CD4-positive, alpha-beta T cell (primary cell): ENCODE results near the gene EPOP. TPM values are rescaled to one million over a fixed set of nuclear protein-coding genes. Genes with fewer than 3 reads are reported as not detected.

Experiments used
- ATAC-seq: fragments of 200-7000 bp; cut with Tn5 transposase; one replicate; pipeline ENCODE4 v1.10.0; 2022; ENCODE audit warnings: mild to moderate bottlenecking; ENCODE audit not compliant: poor library complexity
- CTCF ChIA-PET: fragments of 350-600 bp; sonication (Branson Sonifier 250); formaldehyde crosslinking; loops from one replicate; lab custom pipeline; 2021; ENCODE audit warnings: antibody characterized with exemption, inconsistent platforms; lab: Charles Lee
- POLR2A ChIA-PET: fragments of 350-600 bp; sonication (Branson Sonifier 250); formaldehyde crosslinking; loops from one replicate; lab custom pipeline; 2021; ENCODE audit warnings: antibody characterized with exemption, inconsistent platforms; lab: Charles Lee
- DNase-seq, 14 experiments: peaks; one replicate each; pipeline ENCODE4 v3.0.0-alpha.2; 2013 to 2020; ENCODE audit warnings: mixed read lengths in 2 of 14
- H3K27ac ChIP-seq, 2 donors: one replicate each; pipeline versions ENCODE4 v1.5.1 to v1.7.0; 2013; ENCODE audit warnings: low read length in 2 of 2, low read depth in 1 of 2, mild to moderate bottlenecking in 1 of 2
- H3K27me3 ChIP-seq, 2 experiments: 1 replicate in 1 of 2; 2 replicates in 1 of 2; pipeline versions ENCODE4 v1.6.1 to v1.7.0; 2013; ENCODE audit warnings: low read length in 2 of 2, control low read depth in 1 of 2, mild to moderate bottlenecking in 1 of 2, moderate library complexity in 1 of 2; ENCODE audit not compliant: insufficient read depth in 2 of 2, control insufficient read depth in 1 of 2
- H3K36me3 ChIP-seq: one replicate; pipeline ENCODE4 v1.6.1; 2013; ENCODE audit warnings: low read length, control low read depth; ENCODE audit not compliant: insufficient read depth
- H3K4me1 ChIP-seq: one replicate; pipeline ENCODE4 v1.6.1; 2013; ENCODE audit warnings: low read length, control low read depth; ENCODE audit not compliant: insufficient read depth
- H3K4me3 ChIP-seq: one replicate; pipeline ENCODE4 v1.5.1; 2013; ENCODE audit warnings: mild to moderate bottlenecking, low read length, moderate library complexity
- H3K9me3 ChIP-seq, 2 experiments: 1 replicate in 1 of 2; 2 replicates in 1 of 2; pipeline versions ENCODE4 v1.6.1 to v1.7.0; 2013; ENCODE audit warnings: low read length in 2 of 2, mild to moderate bottlenecking in 2 of 2, control low read depth in 1 of 2, moderate library complexity in 1 of 2; ENCODE audit not compliant: control insufficient read depth in 1 of 2, insufficient read depth in 1 of 2
- H3K27ac Mint-ChIP-seq: one replicate; pipeline ENCODE4 v1.8.0; 2020; ENCODE audit warnings: mixed read lengths
- H3K27me3 Mint-ChIP-seq: one replicate; pipeline ENCODE4 v1.8.0; 2021; ENCODE audit warnings: mixed read lengths
- H3K36me3 Mint-ChIP-seq: one replicate; pipeline ENCODE4 v1.8.0; 2021; ENCODE audit warnings: low read depth, mixed read lengths
- H3K4me1 Mint-ChIP-seq: one replicate; pipeline ENCODE4 v1.8.0; 2021; ENCODE audit warnings: low read depth, mixed read lengths
- H3K4me3 Mint-ChIP-seq: one replicate; pipeline ENCODE4 v1.8.0; 2020; ENCODE audit warnings: mild to moderate bottlenecking, mixed read lengths
- H3K9me3 Mint-ChIP-seq: one replicate; pipeline ENCODE4 v1.8.0; 2020; ENCODE audit warnings: mixed read lengths
- CTCF ChIP-seq: fragments of 200-600 bp; IDR thresholded peaks from one replicate; pipeline ENCODE4 v1.8.0; 2022; ENCODE audit warnings: antibody characterized with exemption, mild to moderate bottlenecking
- intact Hi-C, 2 experiments: fragments of 100-400 bp; cut with DNase I in 1 of 2; cut with micrococcal nuclease in 1 of 2; formaldehyde crosslinking; loops; one replicate each; pipeline versions ENCODE4 v1.15.1 to v1.9.0; 2023 to 2025; cut with DNase I, micrococcal nuclease
- total RNA-seq, 174 experiments: library from RNA in 2 of 174; stranded (reverse) in 2 of 174; gene quantifications; one replicate each; pipeline ENCODE4 v1.2.3 and lab custom pipeline; 2021 to 2026

The EPOP gene
- total RNA-seq, 2 experiments from 2014 or later: 0.16 to 0.34 TPM

DNA sequence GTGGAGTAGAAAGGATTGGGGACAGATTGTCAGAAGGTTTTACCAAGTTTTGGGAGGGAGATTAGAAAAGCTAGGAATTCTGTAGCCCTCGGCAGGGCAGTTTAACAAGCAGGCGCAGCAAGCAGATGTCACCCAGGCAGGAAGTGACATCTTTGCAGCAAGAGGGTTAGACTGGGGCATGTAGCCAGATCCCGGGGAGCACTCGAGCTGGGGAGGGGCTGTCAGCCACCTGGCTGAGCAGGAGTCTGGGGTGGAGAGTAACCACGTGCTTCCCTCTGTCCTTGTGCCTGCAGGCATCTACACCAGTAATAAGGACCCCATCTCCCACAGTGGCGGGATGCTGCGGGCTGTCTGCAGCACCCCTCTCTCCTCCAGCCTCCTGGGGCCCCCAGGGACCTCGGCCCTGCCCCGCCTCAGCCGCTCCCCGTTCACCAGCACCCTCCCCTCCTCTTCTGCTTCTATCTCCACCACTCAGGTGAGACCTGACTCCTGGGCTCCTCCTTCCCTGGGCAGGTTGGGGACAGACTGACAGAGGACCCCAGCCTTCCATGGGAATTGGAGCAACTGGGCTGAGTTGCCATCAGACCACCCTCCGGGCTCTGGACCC lies 42.5 kb upstream of the EPOP start:
- Mint-ChIP-seq H3K9me3 (no peaks in the 10 kb centered on the region), H3K4me3 (no peak overlapping the region)
- ATAC-seq: no peak

DNA sequence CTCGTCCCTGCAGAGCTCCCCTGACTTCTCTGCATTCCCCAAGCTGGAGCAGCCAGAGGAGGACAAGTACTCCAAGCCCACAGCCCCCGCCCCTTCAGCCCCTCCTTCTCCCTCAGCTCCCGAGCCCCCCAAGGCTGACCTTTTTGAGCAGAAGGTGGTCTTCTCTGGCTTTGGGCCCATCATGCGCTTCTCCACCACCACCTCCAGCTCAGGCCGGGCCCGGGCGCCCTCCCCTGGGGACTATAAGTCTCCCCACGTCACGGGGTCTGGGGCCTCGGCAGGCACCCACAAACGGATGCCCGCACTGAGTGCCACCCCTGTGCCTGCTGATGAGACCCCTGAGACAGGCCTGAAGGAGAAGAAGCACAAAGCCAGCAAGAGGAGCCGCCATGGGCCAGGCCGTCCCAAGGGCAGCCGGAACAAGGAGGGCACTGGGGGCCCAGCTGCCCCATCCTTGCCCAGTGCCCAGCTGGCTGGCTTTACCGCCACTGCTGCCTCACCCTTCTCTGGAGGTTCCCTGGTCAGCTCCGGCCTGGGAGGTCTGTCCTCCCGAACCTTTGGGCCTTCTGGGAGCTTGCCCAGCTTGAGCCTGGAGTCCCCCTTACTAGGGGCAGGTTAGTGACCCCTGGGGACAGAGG lies 41.7 kb upstream of the EPOP start:
- H3K4me3 Mint-ChIP-seq: no peak overlapping the region
- Histone ChIP-seq H3K9me3 (no peaks in the 10 kb centered on the region), H3K27me3 (no peaks in the 10 kb centered on the region), H3K36me3 (peaks cover 95% of the 10 kb centered on the region), H3K4me1 (peaks cover 54% of the 10 kb centered on the region), H3K27ac (no peak overlapping the region), H3K4me3 (no peak overlapping the region)
- peak overlapping the region; percentile 46 for H3K27ac Mint-ChIP-seq
- intact Hi-C loops: no loop called here
- ATAC-seq (no peak), DNase-seq (no peak)
- no peaks in the 10 kb centered on the region for H3K9me3 Mint-ChIP-seq
- POLR2A ChIA-PET: interaction anchor here (1.2 to 5.4 kb wide), 4 partner anchors 11 to 15 kb away, joined by 4 to 46 read pairs (median 23); partner anchors contain the start of gene MLLT6
- no peak for TF ChIP-seq CTCF
- H3K27me3 Mint-ChIP-seq: no peaks in the 10 kb centered on the region
- CTCF ChIA-PET: interaction anchor here (0.9 to 1.7 kb wide), 3 partner anchors 12 to 159 kb away, joined by 3 read pairs; no protein-coding TSS in a partner anchor
- H3K36me3 Mint-ChIP-seq: peaks cover 87% of the 10 kb centered on the region
- H3K4me1 Mint-ChIP-seq: peaks cover 29% of the 10 kb centered on the region

More for the DNA sequence above, 42.5 kb upstream of the EPOP start:
- Histone ChIP-seq H3K4me3 (no peak overlapping the region), H3K4me1 (peaks cover 50% of the 10 kb centered on the region), H3K36me3 (peaks cover 95% of the 10 kb centered on the region), H3K27me3 (no peaks in the 10 kb centered on the region), H3K9me3 (no peaks in the 10 kb centered on the region), H3K27ac (no peak overlapping the region)
- H3K36me3 Mint-ChIP-seq: peaks cover 82% of the 10 kb centered on the region
- intact Hi-C loops: no loop called here
- no peaks in the 10 kb centered on the region for H3K27me3 Mint-ChIP-seq
- peak overlapping the region; percentile 46 for H3K27ac Mint-ChIP-seq
- ChIA-PET POLR2A (interaction anchor here (4.2 to 5.4 kb wide), 2 partner anchors 11 kb away, joined by 42 to 46 read pairs; partner anchors contain the start of gene MLLT6), CTCF (interaction anchor here (1.3 kb wide), 1 partner anchor 11 kb away, joined by 3 read pairs; no protein-coding TSS in a partner anchor)
- no peak for TF ChIP-seq CTCF
- DNase-seq: no peak
- H3K4me1 Mint-ChIP-seq: peaks cover 27% of the 10 kb centered on the region

DNA sequence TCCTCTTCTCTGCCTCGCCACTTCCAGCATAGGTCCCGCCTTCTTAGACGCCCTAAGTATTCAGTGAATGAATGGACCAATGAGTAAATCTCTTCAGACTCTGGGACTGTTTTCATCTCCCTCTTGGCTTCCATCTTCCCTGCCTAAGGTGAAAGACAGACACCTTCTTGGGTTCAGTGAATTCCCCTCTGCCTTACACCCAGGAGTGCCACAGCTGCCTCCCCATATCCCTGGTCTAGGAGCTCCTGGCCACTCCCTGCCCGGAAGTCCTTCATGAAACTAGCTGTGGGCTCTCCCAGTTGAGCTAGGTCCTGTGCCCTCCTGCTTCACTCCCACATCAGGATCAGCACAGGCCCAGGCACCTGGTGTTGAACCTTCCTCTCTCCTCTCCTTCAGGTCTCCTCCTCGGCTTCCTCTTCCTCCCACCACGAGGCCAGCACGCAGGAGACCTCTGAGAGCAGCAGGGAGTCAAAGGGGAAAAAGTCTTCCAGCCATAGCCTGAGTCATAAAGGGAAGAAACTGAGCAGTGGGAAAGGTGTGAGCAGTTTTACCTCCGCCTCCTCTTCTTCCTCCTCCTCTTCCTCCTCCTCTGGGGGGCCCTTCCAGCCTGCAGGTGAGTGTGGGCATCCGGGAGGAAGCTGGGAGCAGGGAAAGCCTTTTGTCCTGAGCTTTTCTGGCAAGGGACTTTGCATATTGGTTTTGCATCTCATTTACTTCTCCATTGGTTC lies 40.6 kb upstream of the EPOP start:
- DNase-seq (no peak), ATAC-seq (no peak)
- Histone ChIP-seq H3K27me3 (no peaks in the 10 kb centered on the region), H3K9me3 (no peaks in the 10 kb centered on the region), H3K27ac (no peak overlapping the region), H3K4me1 (peaks cover 55% of the 10 kb centered on the region), H3K36me3 (peaks cover 95% of the 10 kb centered on the region), H3K4me3 (no peak overlapping the region)
- Mint-ChIP-seq H3K27me3 (no peaks in the 10 kb centered on the region), H3K36me3 (peaks cover 88% of the 10 kb centered on the region), H3K9me3 (no peaks in the 10 kb centered on the region), H3K4me1 (peaks cover 29% of the 10 kb centered on the region), H3K4me3 (no peak overlapping the region), H3K27ac (no peak overlapping the region)
- ChIA-PET CTCF (interaction anchor here (0.9 to 1.7 kb wide), 2 partner anchors 20 to 157 kb away, joined by 3 read pairs; no protein-coding TSS in a partner anchor), POLR2A (interaction anchor here (0.7 to 5.4 kb wide), 5 partner anchors 10 to 16 kb away, joined by 3 to 46 read pairs (median 4); partner anchors contain the start of gene MLLT6)
- no peak for TF ChIP-seq CTCF
- intact Hi-C loops: no loop called here
